Measurements from ENCODE around the gene LIN7B. TPM values are rescaled to one million over a fixed set of nuclear protein-coding genes. Genes with fewer than 3 reads are reported as not detected.

The LIN7B gene
- total and polyA plus RNA-seq, 2 of the 13 experiments (the other 11 are each of a cell fraction or from before 2014, with no cell fraction given) = 5.3 to 7.6 TPM

DNA sequence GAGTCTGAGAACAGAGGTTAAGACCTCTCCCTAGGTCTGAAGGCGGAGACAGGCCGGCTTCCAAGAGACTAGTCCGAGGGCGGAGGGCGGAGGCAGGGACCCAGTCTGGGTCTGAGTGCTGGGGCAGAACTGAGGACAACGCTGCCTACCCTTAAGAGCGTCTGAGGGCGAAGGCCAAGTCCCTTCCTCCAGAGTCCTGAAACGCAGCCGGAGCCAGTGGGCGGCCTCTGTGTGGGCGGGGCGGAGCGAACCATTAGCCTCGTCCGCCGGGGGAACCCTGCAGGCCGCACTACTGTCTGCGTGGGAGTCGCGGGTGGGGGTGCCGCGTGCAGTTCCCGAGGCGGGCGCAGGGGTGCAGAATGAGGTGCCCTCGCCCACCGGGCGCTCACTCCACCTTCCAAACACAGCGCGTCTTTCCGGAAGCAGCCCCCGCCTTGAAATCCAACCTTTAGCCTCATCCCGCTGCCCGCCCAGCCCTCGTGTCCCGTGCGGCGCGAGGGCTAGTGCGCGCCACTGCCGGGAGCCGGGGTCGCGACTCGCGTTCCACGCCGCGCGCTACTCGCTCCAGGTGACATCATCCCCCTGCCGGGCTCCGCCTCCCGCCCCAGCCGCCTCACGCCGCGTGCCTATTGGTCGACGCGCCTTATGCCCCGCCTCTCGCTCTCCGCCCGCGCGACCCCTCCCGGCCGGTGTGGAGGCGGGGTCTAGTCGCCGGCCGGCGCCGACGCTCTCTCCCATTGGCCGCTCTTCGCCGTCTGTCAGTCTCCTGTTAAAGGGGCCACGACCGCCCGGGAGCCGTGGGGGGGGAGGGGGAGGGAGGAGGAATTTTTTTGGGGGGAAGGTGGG is 4.6 kb downstream of the LIN7B start, which contains the start of gene C19orf73 (continued):
- TF ChIP-seq ATF6 (CRISPR knock-in tag; conservative IDR thresholded peaks at IDR 0.05) (no peak), ZNF484 (CRISPR knock-in tag; IDR thresholded peaks at IDR 0.05; ENCODE audit: borderline replicate concordance, low read depth) (no peak), ZBTB26 (CRISPR knock-in tag; IDR thresholded peaks at IDR 0.05; ENCODE audit: borderline replicate concordance) (no peak; the same call in 1 of the 2 replicates), GPBP1L1 (CRISPR knock-in tag; IDR thresholded peaks at IDR 0.05) (no peak), ZNF343 (CRISPR knock-in tag; IDR thresholded peaks at IDR 0.05) (peak; percentile 59; the same call in 1 of the 2 replicates), ZNF605 (CRISPR knock-in tag; IDR thresholded peaks at IDR 0.05) (0 out of 2 replicates have a peak, but pooled peaks have one; percentile 23), ZZZ3 (CRISPR knock-in tag; IDR thresholded peaks at IDR 0.05; ENCODE audit: borderline replicate concordance) (no peak), DPF2 (CRISPR knock-in tag; IDR thresholded peaks at IDR 0.05; ENCODE audit: borderline replicate concordance, low read depth) (no peak), ZNF550 (CRISPR knock-in tag; IDR thresholded peaks at IDR 0.05; ENCODE audit: borderline replicate concordance) (peak; percentile 16; the same call in 1 of the 2 replicates), ATF3 (CRISPR knock-in tag; IDR thresholded peaks at IDR 0.05) (peak; percentile 86), FOSL1 (CRISPR knock-in tag; IDR thresholded peaks at IDR 0.05; ENCODE audit: borderline replicate concordance) (no peak), ZSCAN21 (CRISPR knock-in tag; IDR thresholded peaks at IDR 0.05; ENCODE audit: borderline replicate concordance) (peak; percentile 82), GPN1 (CRISPR knock-in tag; IDR thresholded peaks at IDR 0.05; ENCODE audit: borderline replicate concordance) (no peak), ZFX (CRISPR knock-in tag; IDR thresholded peaks at IDR 0.05; ENCODE audit: low read depth) (peak; percentile 84), SP1 (IDR thresholded peaks at IDR 0.05) (no peak), SP1 (CRISPR knock-in tag; IDR thresholded peaks at IDR 0.05) (peak; percentile 62), KAT2B (IDR thresholded peaks at IDR 0.05; ENCODE audit: borderline replicate concordance, low read depth, low read length) (no peak), ATF7 (IDR thresholded peaks at IDR 0.05) (peak; percentile 83), ATF7 (CRISPR knock-in tag; IDR thresholded peaks at IDR 0.05) (peak; percentile 98), SMARCE1 (IDR thresholded peaks at IDR 0.05; ENCODE audit: borderline replicate concordance) (no peak), ZNF337 (CRISPR knock-in tag; IDR thresholded peaks at IDR 0.05; ENCODE audit: borderline replicate concordance, low read depth) (no peak), SPEN (CRISPR knock-in tag; IDR thresholded peaks at IDR 0.05; ENCODE audit: low read depth) (no peak), ZNF33A (CRISPR knock-in tag; IDR thresholded peaks at IDR 0.05; ENCODE audit: borderline replicate concordance) (no peak), ZNF260 (CRISPR knock-in tag; IDR thresholded peaks at IDR 0.05; ENCODE audit: borderline replicate concordance, low read depth) (no peak), SRY (CRISPR knock-in tag; IDR thresholded peaks at IDR 0.05) (peak; percentile 58; the same call in 1 of the 2 replicates), TCF7L2 (IDR thresholded peaks at IDR 0.05; ENCODE audit: low read depth, low read length) (no peak)

Data from HepG2 (cell line).